ENCODE measurements around the gene LHFPL4. TPM values are rescaled to one million over a fixed set of nuclear protein-coding genes. Genes with fewer than 3 reads are reported as not detected.

The LHFPL4 gene
- total RNA-seq, 1 donor from 2014 or later = not detected

DNA sequence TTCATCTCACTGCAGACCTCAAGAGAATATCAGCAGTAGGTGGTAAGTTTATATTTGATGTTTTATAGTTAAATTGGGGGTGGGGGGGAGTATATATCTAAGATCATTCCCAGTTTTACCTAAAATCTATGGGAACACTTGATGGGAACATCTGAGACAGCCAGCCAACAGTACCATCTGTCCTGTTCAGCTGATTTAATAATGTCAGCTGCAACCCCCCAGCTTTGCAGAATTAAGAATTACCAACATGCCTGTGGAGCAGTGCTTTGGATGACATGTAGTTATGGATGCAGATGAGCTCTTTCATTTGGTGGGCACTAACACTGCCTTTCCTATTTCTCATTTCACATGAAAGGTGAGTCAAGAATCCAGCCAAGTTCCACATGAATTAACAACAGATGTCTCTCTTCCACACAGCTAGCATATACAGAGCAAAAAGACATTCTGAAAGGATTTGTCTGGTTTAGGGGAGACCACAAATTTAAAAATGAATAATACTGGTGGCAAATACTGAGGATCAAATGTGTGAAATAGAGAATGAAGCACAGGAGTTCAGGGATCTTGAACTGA lies 80.0 kb downstream of the LHFPL4 start:
- ATAC-seq = no peak

DNA sequence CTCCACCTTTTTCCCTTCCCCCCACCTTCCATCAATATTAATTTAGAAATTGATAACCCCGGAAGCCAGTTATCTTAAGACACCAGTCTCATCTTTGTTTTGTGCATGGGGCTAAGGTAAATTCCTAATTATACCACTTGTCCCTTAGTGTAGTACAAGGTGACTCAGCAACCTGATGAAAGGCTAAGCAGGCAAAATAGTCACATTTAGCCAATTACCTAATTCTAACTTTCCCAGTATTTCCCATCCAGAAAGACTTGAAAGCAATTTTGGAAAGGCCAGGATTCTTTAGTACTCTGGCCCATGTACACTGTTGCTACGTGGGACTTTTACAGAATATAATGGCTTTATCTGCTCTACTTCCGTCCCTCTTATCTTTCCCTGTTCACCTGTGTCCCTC lies 83.6 kb downstream of the LHFPL4 start:
- no peak for ATAC-seq

DNA sequence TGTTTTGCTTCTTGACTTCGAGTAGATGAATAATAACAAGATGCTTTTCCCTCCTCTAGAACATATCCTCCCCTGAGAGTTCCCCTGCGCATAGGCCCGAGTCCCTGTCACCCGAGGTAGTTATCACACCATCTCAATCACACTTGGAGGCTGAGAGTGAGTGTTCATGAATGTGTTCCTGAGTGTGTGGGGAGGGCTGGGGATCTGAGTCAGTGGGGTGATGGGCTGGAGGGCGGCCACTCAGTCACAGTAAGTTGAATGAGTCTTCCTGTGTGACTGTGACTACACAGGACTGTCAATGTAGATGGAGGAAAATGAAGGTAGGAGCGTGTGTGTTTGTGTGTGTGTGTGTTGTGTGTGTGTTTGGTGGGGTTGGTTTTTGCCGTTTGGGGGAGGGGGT lies 85.2 kb downstream of the LHFPL4 start:
- no peak for ATAC-seq

DNA sequence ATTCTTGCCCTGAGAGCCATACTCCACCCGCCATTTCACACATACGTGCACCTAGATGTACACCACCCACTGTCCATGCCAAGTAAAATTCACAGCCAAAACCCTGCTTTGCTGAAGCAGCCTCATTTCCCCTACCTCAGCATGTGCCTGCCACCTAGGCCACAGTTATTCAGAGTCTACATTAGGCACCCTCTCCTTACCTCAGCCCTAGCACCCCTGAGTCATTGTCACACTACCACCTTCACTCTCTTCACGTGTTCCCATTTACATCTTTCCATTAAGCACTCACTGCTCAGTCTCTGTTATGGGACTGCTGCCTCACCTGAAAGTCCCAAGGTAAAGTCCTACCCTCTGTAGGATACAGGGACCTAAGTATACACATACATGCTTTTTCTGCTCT lies 86.2 kb downstream of the LHFPL4 start:
- ATAC-seq = no peak

DNA sequence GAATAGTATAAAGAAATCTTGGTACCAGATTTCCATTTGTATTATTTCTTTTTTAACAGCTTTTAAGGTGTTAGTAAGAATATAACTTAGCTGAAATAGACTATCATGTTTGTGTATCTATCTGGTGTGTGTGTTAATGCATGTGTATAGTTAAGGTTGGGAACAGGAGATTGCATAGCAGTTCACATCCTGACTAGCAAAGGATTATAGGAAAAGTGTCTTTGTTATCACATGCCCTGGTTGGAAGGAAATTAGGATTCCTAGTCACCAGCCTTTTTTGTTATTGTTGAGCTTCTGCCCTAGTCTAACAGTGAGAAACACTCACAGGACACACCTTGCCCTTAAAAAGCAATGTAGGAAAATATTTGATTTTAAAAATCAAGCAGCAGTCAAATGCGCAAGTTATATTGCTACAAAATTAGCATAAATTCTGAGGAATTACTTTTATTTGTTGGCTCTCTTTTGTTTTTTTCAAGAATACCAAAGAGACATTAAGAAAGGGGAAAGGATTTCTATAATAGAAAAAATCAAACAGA lies 98.0 kb downstream of the LHFPL4 start:
- ATAC-seq = no peak

DNA sequence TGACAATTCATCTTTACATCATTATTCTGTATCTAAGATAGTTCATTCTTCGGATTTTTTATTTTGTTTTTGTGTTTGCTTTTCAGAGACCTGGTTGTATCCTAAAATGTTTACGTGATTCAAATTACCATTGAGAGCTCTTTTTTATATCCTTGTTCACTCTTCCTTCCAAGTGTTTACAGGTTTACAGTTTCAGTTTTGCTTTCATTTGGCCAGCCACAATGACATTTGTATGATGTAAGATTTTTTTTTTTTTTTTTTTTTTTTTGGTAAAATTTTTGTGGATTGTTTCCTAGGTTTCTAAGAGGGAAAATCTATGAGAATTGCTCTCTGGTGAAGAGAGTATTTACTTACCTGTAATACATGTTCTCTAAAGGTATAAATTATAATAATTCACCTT lies 101.2 kb downstream of the LHFPL4 start:
- ATAC-seq = no peak

DNA sequence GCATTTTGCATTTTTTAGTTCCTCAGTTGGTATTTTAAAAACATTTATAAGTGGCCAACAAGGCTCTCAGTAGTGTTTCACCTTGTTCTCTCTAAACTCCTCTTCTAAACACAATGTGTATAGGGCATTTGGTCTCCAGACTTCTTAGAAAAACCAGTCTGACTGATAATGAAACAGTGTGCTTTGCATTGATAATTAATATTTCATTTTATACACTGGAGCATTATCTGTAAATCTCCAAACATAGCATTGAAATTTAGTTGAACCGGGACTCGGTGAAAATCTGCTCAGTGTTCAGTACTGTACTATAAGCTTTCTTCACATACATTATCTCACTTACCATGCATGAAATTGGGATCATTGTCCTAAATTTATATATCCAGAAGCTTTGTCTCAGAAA lies 102.6 kb downstream of the LHFPL4 start:
- ATAC-seq = no peak

DNA sequence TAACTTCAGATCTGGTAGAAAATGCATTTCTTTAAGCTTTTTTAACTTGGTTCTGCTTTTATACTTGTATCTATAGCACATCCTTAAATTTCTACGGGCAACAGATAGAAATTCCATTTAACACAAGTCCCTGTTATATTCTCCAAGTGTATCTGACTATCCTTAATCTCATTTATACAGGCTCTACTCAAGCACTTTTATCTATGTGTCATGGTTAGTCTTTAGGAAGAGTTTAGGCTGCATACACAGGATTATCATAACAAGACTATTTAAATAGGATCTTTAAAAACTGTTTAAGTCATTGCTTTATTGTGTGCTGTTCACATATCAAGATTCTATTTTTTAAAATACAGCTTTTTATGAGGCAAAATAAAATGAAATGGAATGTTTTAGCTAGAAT lies 103.5 kb downstream of the LHFPL4 start:
- ATAC-seq = no peak

DNA sequence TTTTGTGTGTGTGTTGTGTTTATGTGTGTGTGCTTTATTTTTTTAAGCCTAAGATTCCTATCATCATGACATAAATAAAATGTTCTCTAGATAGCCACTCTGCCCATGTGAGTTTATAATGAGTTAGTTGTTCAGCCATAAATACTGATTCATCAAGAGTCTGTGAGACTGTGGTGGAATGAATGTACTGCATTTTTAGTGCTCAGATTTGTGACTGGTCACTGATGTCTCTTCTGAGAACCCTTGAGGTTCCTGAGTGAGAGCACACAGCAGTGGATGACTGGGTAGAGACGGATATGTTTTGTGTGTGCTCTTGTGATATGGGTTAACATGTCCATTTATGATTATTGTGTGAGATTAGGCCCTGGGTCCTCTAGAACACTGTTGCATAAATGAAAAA lies 105.0 kb downstream of the LHFPL4 start:
- ATAC-seq = no peak

Other genes starting within 250 kb of the LHFPL4 start
- gene THUMPD3, start 190.8 kb downstream of the LHFPL4 start, total RNA-seq = 29.1 TPM
- 62.5 TPM for gene SETD5, start 156.2 kb downstream of the LHFPL4 start, total RNA-seq
- gene MTMR14, start 95.7 kb upstream of the LHFPL4 start, total RNA-seq = 22.0 TPM
- gene CPNE9, start 150.0 kb upstream of the LHFPL4 start, total RNA-seq = not detected
- 11.9 TPM for gene BRPF1, start 177.9 kb upstream of the LHFPL4 start, total RNA-seq
- gene OGG1, start 196.1 kb upstream of the LHFPL4 start, total RNA-seq = 9.6 TPM
- gene CAMK1, start 216.1 kb upstream of the LHFPL4 start, total RNA-seq = 2.6 TPM
- 32.3 TPM for gene TADA3, start 238.7 kb upstream of the LHFPL4 start, total RNA-seq
- 154 TPM for gene ARPC4, start 239.3 kb upstream of the LHFPL4 start, total RNA-seq